ENCODE results near the gene HOXB13.
"Not testable (repeated sequence)": the region's sequence is repeated elsewhere in the genome, so short reads cannot be mapped to it uniquely, and the experiment has no call there.

The HOXB13 gene

DNA sequence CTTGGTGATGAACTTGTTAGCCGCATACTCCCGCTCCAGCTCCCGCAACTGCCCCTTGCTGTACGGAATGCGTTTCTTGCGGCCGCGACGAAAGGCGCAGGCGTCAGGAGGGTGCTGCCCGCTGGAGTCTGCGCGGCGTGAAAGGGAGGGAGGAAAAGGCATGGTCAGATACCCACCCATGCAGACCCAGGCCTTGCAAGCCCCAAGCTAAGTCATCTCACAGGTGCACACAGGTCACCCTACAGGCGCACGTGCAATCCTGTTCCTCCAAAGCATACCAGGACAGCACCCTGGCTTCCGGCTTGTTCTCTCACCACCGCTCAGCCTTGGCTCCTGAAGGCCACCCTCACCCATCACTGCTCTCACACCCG lies 1.6 kb downstream of the HOXB13 start:
- DNase-seq (ENCODE audit: low read depth in 2 of 3, low spot score in 1 of 3) = no peak

- no peak for DNase-seq (ENCODE audit: low read depth in 2 of 3, low spot score in 1 of 3)
Observed at GRCh38 chr17:48726114-48726915, 2.2 kb downstream of the HOXB13 start.

GRCh38 chr17:48725288-48726064 lies 3.1 kb downstream of the HOXB13 start:
- DNase-seq (ENCODE audit: low read depth in 2 of 3, low spot score in 1 of 3) = no peak

DNA sequence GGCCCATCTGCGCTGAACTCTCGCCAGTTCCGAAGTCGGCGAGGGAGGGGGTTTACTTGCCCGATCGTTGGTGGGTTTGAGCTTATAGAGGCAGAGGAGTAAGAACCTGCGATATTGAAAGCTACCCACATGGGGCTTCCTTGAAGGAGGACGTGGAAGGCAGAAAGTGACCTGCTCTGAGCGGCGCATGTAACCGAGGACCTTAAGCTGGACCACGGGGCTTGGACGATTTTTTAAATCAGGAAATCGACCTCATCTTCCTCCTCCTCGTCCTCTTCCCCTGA lies 3.6 kb downstream of the HOXB13 start:
- DNase-seq (ENCODE audit: low read depth in 2 of 3, low spot score in 1 of 3) = no peak

DNA sequence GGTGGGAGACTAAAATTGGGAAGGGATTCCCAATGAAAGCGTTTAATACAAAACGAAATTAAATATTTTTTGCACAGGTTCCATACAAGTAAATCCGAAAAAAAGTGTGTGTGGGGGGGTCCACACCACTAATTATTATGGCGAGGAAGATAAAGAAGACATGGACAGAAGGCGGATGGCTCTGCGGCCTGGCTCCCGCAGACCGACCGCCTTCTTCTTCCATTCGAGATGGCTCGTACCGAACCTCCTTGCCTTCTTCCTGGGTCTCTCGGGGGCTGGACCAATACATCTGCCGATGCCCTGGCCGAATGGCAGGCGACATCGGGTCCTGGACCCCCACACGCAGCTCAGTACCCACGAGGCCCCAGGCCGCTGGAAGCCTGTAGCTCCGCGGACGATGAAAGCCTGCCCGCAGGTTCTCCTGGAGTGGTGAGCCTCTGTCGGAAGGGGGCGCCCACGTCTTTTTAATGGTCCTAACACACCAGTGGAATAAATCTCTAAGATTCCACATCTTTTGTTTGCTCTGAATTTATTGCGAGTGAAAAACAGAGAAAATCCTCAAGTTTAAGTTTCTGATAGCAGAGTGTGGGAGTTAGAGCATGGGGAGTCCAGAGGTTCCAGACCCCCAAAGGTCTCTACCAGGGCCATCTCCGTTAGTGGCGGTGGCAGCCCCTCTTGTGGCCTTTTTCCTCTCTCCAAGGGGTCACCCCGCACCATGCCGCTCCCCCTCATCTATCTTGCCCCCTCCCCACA lies 4.1 kb downstream of the HOXB13 start:
- DNase-seq (ENCODE audit: low read depth in 2 of 3, low spot score in 1 of 3) = peak; percentile 64 to 79 (median 75)

- no peak for DNase-seq (ENCODE audit: low read depth in 2 of 3, low spot score in 1 of 3)
Observed at GRCh38 chr17:48723423-48724250, 4.9 kb downstream of the HOXB13 start.

GRCh38 chr17:48722915-48723422 lies 5.6 kb downstream of the HOXB13 start, which contains the start of gene PRAC2:
Gene PRAC2, plus strand, starts transcription at chr17:48723185. Its CDS starts 1,226 bp downstream, at chr17:48724411.
- no peak for DNase-seq (ENCODE audit: low read depth in 2 of 3, low spot score in 1 of 3)

DNA sequence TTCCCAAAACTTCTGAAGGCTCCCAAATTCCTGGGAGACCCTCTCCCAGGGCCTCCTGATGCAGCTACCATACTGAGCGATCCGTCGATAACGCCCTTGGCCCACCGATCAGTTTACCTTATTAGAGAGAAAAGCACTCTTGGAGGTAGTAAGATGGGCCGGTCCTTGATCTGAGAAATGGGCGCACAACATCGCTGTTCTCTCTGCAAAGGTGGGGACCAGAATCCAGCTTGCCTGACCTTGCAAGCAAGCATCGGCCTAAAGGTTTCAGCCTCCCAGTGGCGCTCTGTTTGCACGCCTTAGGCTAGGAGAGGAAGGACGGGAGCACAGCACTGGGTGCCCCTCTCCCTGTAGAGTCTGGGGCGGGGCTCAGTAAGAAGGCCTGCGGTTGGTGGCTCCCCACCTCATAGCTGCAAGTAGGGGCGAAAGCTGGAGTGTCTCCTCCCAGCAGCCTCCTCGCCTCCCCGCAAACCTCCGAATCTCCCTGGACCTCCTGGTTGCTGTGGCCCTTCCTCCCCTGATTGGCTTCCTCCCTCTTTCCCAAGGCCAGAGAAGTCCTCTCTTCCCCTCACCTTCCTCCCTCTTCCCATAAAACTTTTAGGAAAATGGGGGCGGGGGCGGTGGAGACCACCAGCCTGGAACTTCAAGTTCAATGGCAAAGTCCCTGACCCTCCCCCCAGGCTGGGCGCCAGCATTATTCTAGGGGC lies 6.2 kb downstream of the HOXB13 start, which contains the start of gene PRAC1:
PRAC1 (minus strand) TSS at position 318 of the 707 bp plus-strand sequence; CDS start at position 192, 126 bp downstream.
- no peak for DNase-seq (ENCODE audit: low read depth in 2 of 3, low spot score in 1 of 3)

- DNase-seq (ENCODE audit: low read depth in 2 of 3, low spot score in 1 of 3) = no peak
Observed at GRCh38 chr17:48721009-48721402, 7.5 kb downstream of the HOXB13 start.

- DNase-seq (ENCODE audit: low read depth in 2 of 3, low spot score in 1 of 3) = no peak
Observed at GRCh38 chr17:48720266-48721008, 8.1 kb downstream of the HOXB13 start.

- DNase-seq (ENCODE audit: low read depth in 2 of 3, low spot score in 1 of 3) = no peak
Observed at GRCh38 chr17:48719642-48720265, 8.8 kb downstream of the HOXB13 start.

DNA sequence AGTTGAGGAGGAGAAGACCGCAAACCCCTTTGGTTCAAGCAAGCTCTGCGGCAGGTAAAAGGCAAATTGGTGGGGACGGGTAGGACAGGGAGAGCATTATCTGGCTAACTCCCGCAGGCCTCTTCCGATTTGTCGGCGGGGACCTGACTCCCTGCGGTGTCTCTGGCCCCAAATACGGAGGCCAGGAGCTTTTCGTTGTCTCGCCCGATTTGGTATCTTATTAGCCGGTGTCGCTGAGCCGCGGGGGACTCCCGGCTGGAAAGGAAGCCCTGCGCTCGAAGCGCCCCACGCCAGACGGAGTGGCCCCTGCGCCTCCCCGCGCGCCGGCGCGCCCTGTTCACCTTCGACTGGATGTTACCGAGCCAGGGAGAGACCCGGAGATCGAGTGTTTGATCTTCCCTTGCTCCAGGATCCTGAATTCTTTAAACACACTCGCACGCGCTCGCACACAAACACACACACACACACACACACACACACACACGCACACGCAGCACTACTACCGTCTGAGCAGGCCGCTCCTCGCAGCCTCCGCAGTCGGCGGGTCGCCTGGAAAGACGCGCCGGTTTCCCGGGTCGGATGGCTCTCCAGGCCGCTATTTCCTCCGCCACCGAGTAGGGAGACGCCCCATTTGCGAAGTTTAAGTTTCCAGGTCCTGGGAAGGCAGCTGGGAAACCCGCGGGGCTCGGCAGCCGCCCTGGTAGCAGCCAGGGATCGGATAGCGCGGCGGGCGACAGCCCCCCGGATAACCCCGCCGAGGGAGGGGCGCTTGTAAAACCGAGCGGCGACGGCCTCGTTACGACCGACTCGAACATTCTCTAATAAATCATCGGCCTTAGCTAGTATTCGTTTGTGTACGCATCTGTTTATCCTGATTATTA lies 9.5 kb downstream of the HOXB13 start:
- no peak for DNase-seq (ENCODE audit: low read depth in 2 of 3, low spot score in 1 of 3)

DNA sequence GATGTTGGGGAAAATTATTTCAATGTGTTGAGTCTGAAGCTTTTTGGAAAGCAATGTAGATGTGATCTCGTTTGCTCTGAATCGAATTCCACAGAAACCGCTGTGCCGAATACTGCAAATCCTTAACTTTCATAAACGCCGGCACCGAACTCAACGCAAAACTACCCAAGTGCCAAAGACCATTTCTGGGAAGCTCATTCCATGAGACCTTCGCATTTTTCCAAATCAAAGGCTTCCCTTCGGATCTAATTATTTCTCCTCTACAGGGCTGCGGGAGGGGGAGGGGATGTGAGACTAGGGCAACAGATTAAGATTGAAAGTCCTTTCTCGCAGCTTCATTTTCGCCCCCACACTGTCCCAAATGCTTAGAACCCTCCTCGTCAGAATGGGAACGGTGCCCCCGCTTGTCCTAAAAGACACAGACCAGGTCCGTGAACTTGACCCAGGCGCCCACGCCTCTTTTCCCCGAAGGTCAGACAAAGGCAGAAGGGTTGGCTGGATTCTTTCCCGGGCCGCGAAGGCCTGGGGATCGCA lies 10.3 kb downstream of the HOXB13 start:
- no peak for DNase-seq (ENCODE audit: low read depth in 2 of 3, low spot score in 1 of 3)

GRCh38 chr17:48717367-48718226 lies 11.0 kb downstream of the HOXB13 start:
- no peak for DNase-seq (ENCODE audit: low read depth in 2 of 3, low spot score in 1 of 3)

DNA sequence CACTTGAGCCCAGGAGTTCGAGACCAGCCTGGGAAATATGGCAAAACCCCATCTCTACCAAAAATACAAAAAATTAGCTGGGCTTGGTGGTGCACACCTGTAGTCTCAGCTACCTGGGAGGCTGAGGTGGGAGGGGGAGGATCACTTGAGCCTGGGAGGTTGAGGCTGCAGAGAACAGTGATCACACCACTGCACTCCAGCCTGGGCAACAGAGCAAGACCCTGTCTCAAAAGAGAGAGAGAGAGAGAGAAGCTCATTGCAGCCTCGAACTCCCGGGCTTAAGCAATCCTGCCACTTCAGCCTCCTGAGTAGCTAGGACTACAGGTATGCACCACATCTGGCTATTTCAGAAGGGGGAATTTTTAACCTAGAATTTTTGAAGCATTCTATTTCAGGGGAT lies 12.0 kb downstream of the HOXB13 start:
- DNase-seq (ENCODE audit: low read depth in 2 of 3, low spot score in 1 of 3) = not testable (repeated sequence)

DNA sequence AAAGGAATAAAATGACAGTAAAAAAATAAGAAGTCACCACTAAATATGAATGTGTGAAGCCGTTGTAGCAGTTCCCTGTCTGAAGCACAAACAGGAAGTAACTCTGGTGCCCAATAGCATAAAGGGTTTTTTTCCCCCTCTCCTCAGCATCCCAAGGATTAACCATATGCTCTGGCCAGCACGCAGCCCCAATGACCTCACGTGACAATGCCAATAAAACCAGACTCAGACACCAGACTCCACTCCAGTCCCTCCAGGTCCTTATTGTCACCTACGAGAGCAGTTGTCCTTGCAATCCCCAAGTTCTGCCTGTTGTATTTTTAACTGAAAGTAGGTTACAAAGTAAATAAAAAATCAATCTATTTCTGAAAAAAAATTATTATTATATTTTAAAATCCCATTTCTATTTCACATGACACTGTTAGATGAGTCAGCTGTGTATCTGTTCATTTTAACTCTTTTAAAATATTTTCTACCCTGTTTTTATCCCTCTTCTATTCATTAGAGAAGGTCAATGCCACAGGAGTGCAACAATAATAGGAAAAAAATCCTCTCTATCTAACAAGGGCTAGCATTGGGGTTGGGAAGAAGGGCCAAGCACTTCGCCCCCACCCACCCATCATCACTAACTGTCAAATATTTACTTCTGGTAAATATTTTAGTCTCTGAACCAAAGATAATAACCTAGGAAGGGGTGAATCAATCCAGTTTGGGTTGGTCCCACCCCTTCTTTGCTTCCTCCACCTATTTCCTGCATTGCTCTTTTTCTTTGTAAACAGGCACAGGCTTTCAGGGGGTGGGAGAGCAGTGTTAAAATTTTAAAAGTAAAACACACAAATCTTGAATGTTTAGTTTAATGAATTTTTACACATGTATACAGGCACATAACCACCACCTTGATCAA lies 12.8 kb downstream of the HOXB13 start:
- DNase-seq (ENCODE audit: low read depth in 2 of 3, low spot score in 1 of 3) = no peak
